Smooth muscle cell (in vitro differentiated cells): Measurements from ENCODE around the gene SLC35F4. TPM values are rescaled to one million over a fixed set of nuclear protein-coding genes. Genes with fewer than 3 reads are reported as not detected.
A peak's percentile ranks its signal among the peaks of the same experiment; 100 is the strongest.

Experiments
- DNase-seq: peaks from one replicate; lab custom pipeline; 2025; ENCODE audit not compliant: unreplicated experiment; lab: John Stamatoyannopoulos, UW
- H2AFZ ChIP-seq: fragments of 200-600 bp; sonication (generic); 2 replicates; pipeline ENCODE4 v1.6.0; 2016; ENCODE audit warnings: antibody characterized with exemption, low read depth, mild to moderate bottlenecking
- H3F3A ChIP-seq: fragments of 200-600 bp; sonication (generic); 2 replicates; pipeline ENCODE4 v1.6.0; 2017; ENCODE audit warnings: antibody characterized with exemption, low read depth
- H3K27ac ChIP-seq: fragments of 200-600 bp; sonication (generic); 2 replicates; pipeline ENCODE4 v1.5.1; 2016; ENCODE audit warnings: low read depth, mild to moderate bottlenecking
- H3K27me3 ChIP-seq: fragments of 200-600 bp; sonication (generic); 2 replicates; pipeline ENCODE4 v1.6.1; 2016; ENCODE audit warnings: low read depth, mild to moderate bottlenecking
- H3K36me3 ChIP-seq: fragments of 200-600 bp; sonication (generic); 2 replicates; pipeline ENCODE4 v1.5.1; 2016; ENCODE audit warnings: low read depth
- H3K4me1 ChIP-seq: fragments of 200-600 bp; sonication (generic); 2 replicates; pipeline ENCODE4 v1.5.1; 2016; ENCODE audit warnings: low read depth
- H3K4me2 ChIP-seq: fragments of 200-600 bp; sonication (generic); 2 replicates; pipeline ENCODE4 v1.6.0; 2016; ENCODE audit warnings: mild to moderate bottlenecking
- H3K4me3 ChIP-seq: fragments of 200-600 bp; sonication (generic); 2 replicates; pipeline ENCODE4 v1.5.1; 2016; ENCODE audit warnings: mild to moderate bottlenecking
- H3K79me2 ChIP-seq: fragments of 200-600 bp; sonication (generic); 2 replicates; pipeline ENCODE4 v1.6.0; 2016; ENCODE audit warnings: low read depth, mild to moderate bottlenecking
- H3K9ac ChIP-seq: fragments of 200-600 bp; sonication (generic); 2 replicates; pipeline ENCODE4 v1.6.0; 2016; ENCODE audit warnings: low read depth
- H3K9me3 ChIP-seq: fragments of 200-600 bp; sonication (generic); replicated peaks from 2 replicates; pipeline ENCODE4 v1.5.1; 2016; ENCODE audit warnings: low read depth
- H4K20me1 ChIP-seq: fragments of 200-600 bp; sonication (generic); 2 replicates; pipeline ENCODE4 v1.6.0; 2016; ENCODE audit warnings: low read depth
- CTCF ChIP-seq: fragments of 200-600 bp; sonication (generic); IDR thresholded peaks from 2 replicates; pipeline ENCODE4 v1.5.1; 2017; ENCODE audit warnings: borderline replicate concordance, mild to moderate bottlenecking, antibody characterized with exemption; ENCODE audit not compliant: insufficient read depth, poor library complexity, severe bottlenecking
- WGBS: methylation state at CpG from one replicate; pipeline ENCODE4 v1.1.7; 2016; ENCODE audit warnings: low lambda C conversion rate; 5-methylcytosine and 5-hydroxymethylcytosine counted together
- polyA plus RNA-seq: library from polyadenylated mRNA; unstranded; fragments of >200 nt; fragmentation: Nextera tagmentation; extraction: Ambion mirVana; gene quantifications from 2 replicates; pipeline ENCODE4 v1.2.1, GENCODE V29; 2016
- total RNA-seq: library from RNA; depleted of rRNA; stranded (reverse); fragments of >200 nt; gene quantifications from 2 replicates; pipeline ENCODE4 v1.2.3, GENCODE V29; 2014

The SLC35F4 gene
- total and polyA plus RNA-seq, 2 experiments from 2014 or later = not detected

- H3K4me1 ChIP-seq = no peaks in the 10 kb centered on the region
- H2AFZ ChIP-seq = no peak overlapping the region
- WGBS = 75% methylated on average over 3 of the region's 3 CpGs
- no peaks in the 10 kb centered on the region for H3K36me3 ChIP-seq
- no peak for DNase-seq
- no peak for TF ChIP-seq CTCF
- H3F3A ChIP-seq = no peaks in the 10 kb centered on the region
- H3K4me2 ChIP-seq = no peak overlapping the region
- no peaks in the 10 kb centered on the region for H3K27me3 ChIP-seq
- no peaks in the 10 kb centered on the region for H3K9me3 ChIP-seq
- H3K79me2 ChIP-seq = no peaks in the 10 kb centered on the region
- no peak overlapping the region for H3K27ac ChIP-seq
- H3K4me3 ChIP-seq = no peak overlapping the region
- no peak overlapping the region for H3K9ac ChIP-seq
- H4K20me1 ChIP-seq = no peaks in the 10 kb centered on the region
Observed at GRCh38 chr14:57875296-57875695, 9.4 kb upstream of the SLC35F4 start.

- Histone ChIP-seq H3K27ac (no peak overlapping the region), H3F3A (no peaks in the 10 kb centered on the region), H3K4me1 (peaks cover 7% of the 10 kb centered on the region), H3K79me2 (no peaks in the 10 kb centered on the region), H3K9me3 (no peaks in the 10 kb centered on the region), H3K9ac (no peak overlapping the region), H3K27me3 (peaks cover 29% of the 10 kb centered on the region), H3K36me3 (no peaks in the 10 kb centered on the region), H2AFZ (no peak overlapping the region), H3K4me2 (no peak overlapping the region), H3K4me3 (no peak overlapping the region), H4K20me1 (no peaks in the 10 kb centered on the region)
- TF ChIP-seq CTCF = peak; percentile 60
- DNase-seq = no peak
- 54% methylated on average over 2 of the region's 2 CpGs for WGBS
Observed at GRCh38 chr14:57871459-57872080, 5.7 kb upstream of the SLC35F4 start.

- DNase-seq = no peak
- H3K9me3 ChIP-seq = no peaks in the 10 kb centered on the region
- no peak overlapping the region for H3K4me3 ChIP-seq
- 68% methylated on average over 3 of the region's 3 CpGs for WGBS
- TF ChIP-seq CTCF = no peak
- H3K36me3 ChIP-seq = no peaks in the 10 kb centered on the region
- H3K4me1 ChIP-seq = peaks cover 14% of the 10 kb centered on the region
- no peaks in the 10 kb centered on the region for H3F3A ChIP-seq
- no peaks in the 10 kb centered on the region for H3K79me2 ChIP-seq
- H3K9ac ChIP-seq = no peak overlapping the region
- H4K20me1 ChIP-seq = no peaks in the 10 kb centered on the region
- no peak overlapping the region for H3K4me2 ChIP-seq
- no peak overlapping the region for H3K27ac ChIP-seq
- H3K27me3 ChIP-seq = peaks cover 36% of the 10 kb centered on the region
- H2AFZ ChIP-seq = no peak overlapping the region
Observed at GRCh38 chr14:57870686-57871457, 5.0 kb upstream of the SLC35F4 start.

GRCh38 chr14:57869617-57870016 is 3.7 kb upstream of the SLC35F4 start:
- Histone ChIP-seq H3K4me2 (no peak overlapping the region), H4K20me1 (no peaks in the 10 kb centered on the region), H3F3A (no peaks in the 10 kb centered on the region), H3K9ac (no peak overlapping the region), H3K36me3 (no peaks in the 10 kb centered on the region), H3K9me3 (no peaks in the 10 kb centered on the region), H3K79me2 (no peaks in the 10 kb centered on the region), H3K4me3 (no peak overlapping the region), H2AFZ (no peak overlapping the region), H3K27ac (no peak overlapping the region), H3K4me1 (peaks cover 16% of the 10 kb centered on the region), H3K27me3 (peaks cover 49% of the 10 kb centered on the region)
- DNase-seq = no peak
- no peak for TF ChIP-seq CTCF
